ENCODE measurements around the gene TECTA. TPM values are rescaled to one million over a fixed set of nuclear protein-coding genes. Genes with fewer than 3 reads are reported as not detected.
"Not testable (repeated sequence)": the region's sequence is repeated elsewhere in the genome, so short reads cannot be mapped to it uniquely, and the experiment has no call there.

TECTA gene
- total and polyA plus RNA-seq, 2 experiments from 2014 or later: 1.5 to 5.2 TPM

DNA sequence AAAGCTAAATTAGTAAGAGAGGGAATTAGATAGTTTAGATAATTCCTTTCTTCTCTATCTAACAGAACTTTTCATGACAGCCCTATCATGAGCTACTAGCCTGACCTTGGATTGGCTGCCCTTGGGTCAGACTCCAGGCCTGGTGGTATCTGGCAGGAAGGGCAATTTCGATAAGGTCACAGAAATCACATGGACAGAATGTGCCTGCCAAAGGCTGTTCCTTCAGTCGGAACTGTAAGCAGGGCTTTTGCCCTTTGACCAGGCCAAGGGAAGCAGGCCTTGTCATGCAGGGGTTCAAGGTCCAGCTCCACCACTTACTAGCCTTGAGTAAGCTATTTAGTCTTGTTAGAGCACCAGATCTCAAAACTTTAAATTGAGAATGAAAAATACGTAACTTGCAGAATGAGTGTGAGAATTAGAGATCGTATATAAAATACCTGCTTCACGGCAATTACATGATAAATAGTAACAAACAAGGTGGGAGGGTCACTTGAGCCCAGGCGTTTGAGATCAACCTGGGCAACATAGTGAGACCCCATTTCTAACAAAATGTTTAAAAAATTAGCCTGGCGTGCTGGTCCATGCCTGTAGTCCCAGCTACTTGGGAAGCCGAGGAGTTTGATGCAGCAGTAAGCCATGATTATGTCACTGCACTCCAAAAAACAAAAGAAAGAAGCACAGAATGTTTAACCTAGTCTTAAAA is 130.7 kb downstream of the TECTA start:
- no peak overlapping the region for H3K4me3 ChIP-seq
- peaks cover 39% of the 10 kb centered on the region for H3K4me1 ChIP-seq (ENCODE audit: low read depth)
- peak overlapping the region; percentile 27 for H3K27ac ChIP-seq
- no peaks in the 10 kb centered on the region for H3K36me3 ChIP-seq
- no peaks in the 10 kb centered on the region for H3K27me3 ChIP-seq
- no peak for TF ChIP-seq CTCF (IDR thresholded peaks at IDR 0.05; ENCODE audit: low read depth, low read length)
- DNase-seq (ENCODE audit: low read depth in 1 of 2, low spot score in 1 of 2): no peak
- H3K9me3 ChIP-seq (ENCODE audit: low read depth): no peaks in the 10 kb centered on the region

DNA sequence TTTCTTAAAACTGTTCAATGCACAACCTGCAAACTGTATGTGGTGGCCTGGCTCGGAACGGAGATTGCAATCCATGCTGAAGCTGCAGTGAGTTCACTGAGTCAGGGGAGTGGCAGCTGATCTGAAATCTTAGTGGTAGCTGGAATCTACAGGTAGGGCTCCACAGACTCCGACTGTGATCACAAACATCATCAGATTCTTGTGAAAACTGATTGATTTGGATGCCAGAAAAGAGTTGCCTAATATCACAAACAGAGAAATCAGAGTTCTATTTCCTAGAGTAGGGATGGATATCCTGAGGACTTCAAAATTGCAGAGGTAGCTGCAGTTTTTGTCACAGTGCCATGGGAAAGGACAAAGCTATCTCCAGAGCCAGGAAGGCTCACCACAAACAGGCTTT is 134.0 kb downstream of the TECTA start:
- peak overlapping the region; percentile 98 for H3K27ac ChIP-seq
- peaks cover 44% of the 10 kb centered on the region for H3K4me1 ChIP-seq (ENCODE audit: low read depth)
- no peak for TF ChIP-seq CTCF (IDR thresholded peaks at IDR 0.05; ENCODE audit: low read depth, low read length)
- no peak overlapping the region for H3K4me3 ChIP-seq
- no peaks in the 10 kb centered on the region for H3K27me3 ChIP-seq
- DNase-seq (ENCODE audit: low read depth in 1 of 2, low spot score in 1 of 2): no peak
- H3K36me3 ChIP-seq: no peaks in the 10 kb centered on the region
- H3K9me3 ChIP-seq (ENCODE audit: low read depth): no peaks in the 10 kb centered on the region

- TF ChIP-seq CTCF (IDR thresholded peaks at IDR 0.05; ENCODE audit: low read depth, low read length): no peak
- Histone ChIP-seq H3K27me3 (no peaks in the 10 kb centered on the region), H3K36me3 (no peaks in the 10 kb centered on the region), H3K4me1 (ENCODE audit: low read depth) (peaks cover 47% of the 10 kb centered on the region), H3K27ac (peak overlapping the region; percentile 98), H3K4me3 (no peak overlapping the region), H3K9me3 (ENCODE audit: low read depth) (no peaks in the 10 kb centered on the region)
- peak; percentile 15 to 72 for DNase-seq (ENCODE audit: low read depth in 1 of 2, low spot score in 1 of 2)
Measured at GRCh38 chr11:121236115-121237001, 135.3 kb downstream of the TECTA start.

GRCh38 chr11:121237247-121237646 is 136.2 kb downstream of the TECTA start:
- H3K27me3 ChIP-seq; H3K36me3 ChIP-seq; DNase-seq (ENCODE audit: low read depth in 1 of 2, low spot score in 1 of 2); H3K4me3 ChIP-seq; H3K9me3 ChIP-seq (ENCODE audit: low read depth): not testable (repeated sequence)
- Histone ChIP-seq H3K4me1 (ENCODE audit: low read depth) (peaks cover 56% of the 10 kb centered on the region), H3K27ac (peak overlapping the region; percentile 98)

- H3K4me1 ChIP-seq (ENCODE audit: low read depth): peaks cover 61% of the 10 kb centered on the region
- peak in 1 of 2 donors; percentile 54 for DNase-seq (ENCODE audit: low read depth in 1 of 2, low spot score in 1 of 2)
- H3K27ac ChIP-seq: peak overlapping the region; percentile 98
- H3K36me3 ChIP-seq: no peaks in the 10 kb centered on the region
- H3K9me3 ChIP-seq (ENCODE audit: low read depth): no peaks in the 10 kb centered on the region
- TF ChIP-seq CTCF (IDR thresholded peaks at IDR 0.05; ENCODE audit: low read depth, low read length): no peak
- H3K4me3 ChIP-seq: no peak overlapping the region
- H3K27me3 ChIP-seq: no peaks in the 10 kb centered on the region
Measured at GRCh38 chr11:121237686-121238658, 136.9 kb downstream of the TECTA start.
